Thymus (tissue), 11 donors: ENCODE measurements around the gene F9. TPM values are rescaled to one million over a fixed set of nuclear protein-coding genes. Genes with fewer than 3 reads are reported as not detected.

Experiments
- DNase-seq, 9 donors: peaks; one replicate each; pipeline ENCODE4 v3.0.0-alpha.2; 2013; ENCODE audit warnings: low spot score in 9 of 9, low read depth in 6 of 9, missing footprints in 1 of 9
- H3K27ac ChIP-seq, 2 donors: one replicate each; pipeline ENCODE4 v1.5.1; 2013; ENCODE audit warnings: control low read depth in 1 of 2, low read depth in 1 of 2, low read length in 1 of 2, mild to moderate bottlenecking in 1 of 2, moderate library complexity in 1 of 2
- H3K27me3 ChIP-seq, 2 donors: one replicate each; pipeline ENCODE4 v1.5.1; 2013; ENCODE audit warnings: low read length in 1 of 2; ENCODE audit not compliant: control insufficient read depth in 2 of 2, insufficient read depth in 1 of 2
- H3K36me3 ChIP-seq, 2 donors: one replicate each; pipeline ENCODE4 v1.5.1; 2013; ENCODE audit warnings: low read length in 1 of 2, mild to moderate bottlenecking in 1 of 2, moderate library complexity in 1 of 2; ENCODE audit not compliant: control insufficient read depth in 2 of 2, insufficient read depth in 2 of 2
- H3K4me1 ChIP-seq, 2 donors: one replicate each; pipeline ENCODE4 v1.5.1; 2013; ENCODE audit warnings: low read length in 2 of 2; ENCODE audit not compliant: control insufficient read depth in 2 of 2, insufficient read depth in 2 of 2
- H3K4me3 ChIP-seq, 2 donors: one replicate each; pipeline ENCODE4 v1.5.1; 2013; ENCODE audit warnings: low read length in 2 of 2, control low read depth in 1 of 2, mild to moderate bottlenecking in 1 of 2
- H3K9me3 ChIP-seq, 2 donors: one replicate each; pipeline ENCODE4 v1.5.1; 2013; ENCODE audit warnings: low read length in 1 of 2, mild to moderate bottlenecking in 1 of 2; ENCODE audit not compliant: control insufficient read depth in 2 of 2, insufficient read depth in 1 of 2
- WGBS: extraction: QIAGEN DNeasy Blood & Tissue Kit; methylation state at CpG from one replicate; pipeline ENCODE4 v1.1.7; 2013; 5-methylcytosine and 5-hydroxymethylcytosine counted together
- polyA plus RNA-seq: library from polyadenylated mRNA; stranded (reverse); fragments of 200-250 nt; gene quantifications from one replicate; pipeline ENCODE4 v1.2.3, GENCODE V29; 2013
- total RNA-seq: library from RNA; stranded (reverse); fragments of 120-200 nt; gene quantifications from one replicate; pipeline ENCODE4 v1.2.4, GENCODE V29; 2013
- donor health status: healthy.

F9 gene
- total and polyA plus RNA-seq, 2 donors = not detected

GRCh38 chrX:139538907-139539790, 8.6 kb downstream of the F9 start:
- Histone ChIP-seq H3K27me3 (no peaks in the 10 kb centered on the region), H3K27ac (no peak overlapping the region), H3K4me3 (no peak overlapping the region), H3K4me1 (no peaks in the 10 kb centered on the region), H3K9me3 (no peaks in the 10 kb centered on the region), H3K36me3 (no peaks in the 10 kb centered on the region)
- DNase-seq = no peak
- 53% methylated on average over 3 of the region's 3 CpGs for WGBS

GRCh38 chrX:139542652-139543051, 12.1 kb downstream of the F9 start:
- no peak overlapping the region for H3K27ac ChIP-seq
- WGBS = 100% methylated on average over 1 of the region's 1 CpG

GRCh38 chrX:139543920-139544319, 13.4 kb downstream of the F9 start:
- Histone ChIP-seq H3K4me1 (no peaks in the 10 kb centered on the region), H3K9me3 (no peaks in the 10 kb centered on the region), H3K27ac (no peak overlapping the region), H3K4me3 (no peak overlapping the region), H3K27me3 (no peaks in the 10 kb centered on the region), H3K36me3 (no peaks in the 10 kb centered on the region)
- WGBS = 96% methylated on average over 4 of the region's 4 CpGs
- no peak for DNase-seq

More at GRCh38 chrX:139542652-139543051, 12.1 kb downstream of the F9 start:
- no peak for DNase-seq
- Histone ChIP-seq H3K9me3 (no peaks in the 10 kb centered on the region), H3K4me3 (no peak overlapping the region), H3K4me1 (no peaks in the 10 kb centered on the region), H3K36me3 (no peaks in the 10 kb centered on the region), H3K27me3 (no peaks in the 10 kb centered on the region)

DNA sequence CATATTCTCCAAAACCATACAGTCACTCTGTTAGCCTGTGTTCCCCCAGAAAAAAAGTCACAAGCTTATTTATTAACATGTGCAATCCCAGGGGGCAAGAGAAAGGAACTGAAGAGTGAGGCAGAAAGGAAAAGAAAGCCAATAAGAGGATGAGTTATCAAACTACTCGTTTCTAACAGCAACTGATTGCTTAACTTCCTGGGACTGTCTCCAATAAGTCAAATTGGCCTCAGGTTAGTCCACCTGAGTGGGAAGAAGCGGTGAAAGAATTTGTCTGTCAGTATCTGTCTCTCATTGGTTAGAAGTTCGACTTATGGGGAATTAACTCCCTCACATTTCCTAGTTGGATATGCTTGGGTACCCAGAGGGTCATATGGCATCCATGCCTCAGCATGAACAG, 14.1 kb downstream of the F9 start:
- H3K27me3 ChIP-seq = no peaks in the 10 kb centered on the region
- DNase-seq = no peak
- no peaks in the 10 kb centered on the region for H3K9me3 ChIP-seq
- no peak overlapping the region for H3K4me3 ChIP-seq
- H3K36me3 ChIP-seq = no peaks in the 10 kb centered on the region
- WGBS = 90% methylated on average over 3 of the region's 3 CpGs
- no peaks in the 10 kb centered on the region for H3K4me1 ChIP-seq
- H3K27ac ChIP-seq = no peak overlapping the region

- no peak for DNase-seq
- no peak overlapping the region for H3K4me3 ChIP-seq
- H3K4me1 ChIP-seq = no peaks in the 10 kb centered on the region
- no peaks in the 10 kb centered on the region for H3K36me3 ChIP-seq
- peaks cover 0 to 2% of the 10 kb centered on the region in 2 donors for H3K27me3 ChIP-seq
- no peak overlapping the region for H3K27ac ChIP-seq
- no peaks in the 10 kb centered on the region for H3K9me3 ChIP-seq
These were observed 23.8 kb downstream of the F9 start for GRCh38 chrX:139554376-139554775.

GRCh38 chrX:139554991-139555675, 24.6 kb downstream of the F9 start:
- Histone ChIP-seq H3K4me1 (no peaks in the 10 kb centered on the region), H3K36me3 (no peaks in the 10 kb centered on the region), H3K9me3 (no peaks in the 10 kb centered on the region), H3K27ac (no peak overlapping the region), H3K27me3 (peaks cover 0 to 2% of the 10 kb centered on the region in 2 donors), H3K4me3 (no peak overlapping the region)
- DNase-seq = no peak
- 83% methylated on average over 26 of the region's 26 CpGs for WGBS

DNA sequence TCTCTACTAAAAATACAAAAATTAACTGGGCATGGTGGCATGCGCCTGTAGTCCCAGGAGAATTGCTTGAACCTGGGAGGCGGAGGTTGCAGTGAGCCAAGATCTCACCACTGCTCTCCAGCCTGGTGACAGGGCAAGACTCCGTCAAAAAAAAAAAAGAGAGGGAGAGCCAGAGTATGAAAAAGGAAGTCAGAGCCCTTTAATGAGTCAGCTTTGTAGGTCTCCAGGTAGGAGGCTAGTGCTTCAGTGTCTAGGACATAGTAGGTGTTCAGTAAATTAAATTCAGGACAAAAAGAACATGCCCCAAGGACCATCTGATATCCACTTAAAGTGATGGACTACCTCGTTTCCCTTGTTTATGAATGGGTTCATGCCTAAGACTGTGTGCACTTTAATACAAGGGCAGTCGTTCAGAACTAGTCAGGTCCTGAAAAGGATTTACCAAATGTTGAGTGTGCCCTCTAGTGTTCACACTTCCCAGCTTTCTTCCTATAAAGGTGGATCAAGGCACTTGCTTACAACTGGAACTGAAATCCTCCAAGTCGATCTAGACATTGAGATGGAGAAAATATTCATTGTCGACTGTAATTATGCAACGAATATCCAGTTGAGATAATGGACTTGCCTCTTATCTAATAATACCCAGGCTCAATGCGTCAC, 29.0 kb downstream of the F9 start:
- Histone ChIP-seq H3K27ac (no peak overlapping the region), H3K4me1 (no peaks in the 10 kb centered on the region), H3K36me3 (no peaks in the 10 kb centered on the region), H3K9me3 (no peaks in the 10 kb centered on the region), H3K4me3 (no peak overlapping the region), H3K27me3 (peaks cover 0 to 2% of the 10 kb centered on the region in 2 donors)
- peak in 6 of 9 donors; percentile 0 to 44 (median 9) for DNase-seq
- 36% methylated on average over 9 of the region's 9 CpGs for WGBS

- H3K4me3 ChIP-seq = no peak overlapping the region
- H3K4me1 ChIP-seq = no peaks in the 10 kb centered on the region
- no peaks in the 10 kb centered on the region for H3K36me3 ChIP-seq
- H3K27ac ChIP-seq = no peak overlapping the region
- no peak for DNase-seq
- no peaks in the 10 kb centered on the region for H3K9me3 ChIP-seq
- peaks cover 0 to 2% of the 10 kb centered on the region in 2 donors for H3K27me3 ChIP-seq
These were observed 29.7 kb downstream of the F9 start for GRCh38 chrX:139560221-139560620.

- H3K27ac ChIP-seq = no peak overlapping the region
- H3K9me3 ChIP-seq = no peaks in the 10 kb centered on the region
- H3K4me3 ChIP-seq = no peak overlapping the region
- no peaks in the 10 kb centered on the region for H3K4me1 ChIP-seq
- no peaks in the 10 kb centered on the region for H3K36me3 ChIP-seq
- DNase-seq = no peak
- WGBS = 94% methylated on average over 5 of the region's 5 CpGs
- H3K27me3 ChIP-seq = no peaks in the 10 kb centered on the region
These were observed 32.7 kb downstream of the F9 start for GRCh38 chrX:139563251-139563650.
